SK-N-SH treated with all-trans-retinoic acid at 6 μM for 48 hours (cell line): ENCODE data around the gene ARHGAP8.

ENCODE experiments used
- ATAC-seq: fragments of 200-7000 bp; cut with Tn5 transposase; 3 replicates; pipeline ENCODE4 v1.9.1; 2020; ENCODE audit warnings: mild to moderate bottlenecking, moderate library complexity
- BACH2 ChIP-seq: fragments of 250-450 bp; sonication (Bioruptor Pico); IDR thresholded peaks from 2 replicates; pipeline ENCODE4 v1.9.0; 2021; ENCODE audit warnings: mild to moderate bottlenecking, borderline replicate concordance
- CSDC2 ChIP-seq: fragments of 250-450 bp; sonication (Bioruptor Pico); IDR thresholded peaks from 2 replicates; pipeline ENCODE4 v1.5.0; 2020; ENCODE audit warnings: mild to moderate bottlenecking, moderate library complexity
- CSRNP3 ChIP-seq: fragments of 250-450 bp; sonication (Bioruptor Pico); IDR thresholded peaks from 2 replicates; pipeline ENCODE4 v1.5.1; 2021; ENCODE audit warnings: mild to moderate bottlenecking, moderate library complexity
- ESRRG ChIP-seq: fragments of 250-450 bp; sonication (Bioruptor Pico); IDR thresholded peaks from 2 replicates; pipeline ENCODE4 v1.6.1; 2021; ENCODE audit warnings: mild to moderate bottlenecking
- GLIS3 ChIP-seq: fragments of 250-450 bp; sonication (Bioruptor Pico); IDR thresholded peaks from 2 replicates; pipeline ENCODE4 v1.5.0; 2020; ENCODE audit warnings: mild to moderate bottlenecking, moderate library complexity
- ISL1 ChIP-seq: fragments of 250-450 bp; sonication (Bioruptor Pico); IDR thresholded peaks from 2 replicates; pipeline ENCODE4 v2.1.2; 2022; ENCODE audit warnings: mild to moderate bottlenecking, moderate library complexity
- PATZ1 ChIP-seq: fragments of 250-450 bp; sonication (Bioruptor Pico); IDR thresholded peaks from 2 replicates; pipeline ENCODE4 v1.8.0; 2020; ENCODE audit warnings: mild to moderate bottlenecking, moderate library complexity, borderline replicate concordance
- POU6F1 ChIP-seq: fragments of 250-450 bp; sonication (Bioruptor Pico); IDR thresholded peaks from 2 replicates; pipeline ENCODE4 v1.8.0; 2021; ENCODE audit warnings: low read depth, mild to moderate bottlenecking, moderate library complexity, borderline replicate concordance
- RARB ChIP-seq: fragments of 250-450 bp; sonication (Bioruptor Pico); IDR thresholded peaks from 2 replicates; pipeline ENCODE4 v1.8.0; 2021; ENCODE audit warnings: mild to moderate bottlenecking, moderate library complexity
- SNAI2 ChIP-seq: fragments of 250-450 bp; sonication (Bioruptor Pico); IDR thresholded peaks from 2 replicates; pipeline ENCODE4 v1.5.0; 2020; ENCODE audit warnings: mild to moderate bottlenecking, moderate library complexity
- TCF4 ChIP-seq: fragments of 250-450 bp; sonication (Bioruptor Pico); IDR thresholded peaks from 2 replicates; pipeline ENCODE4 v1.8.0; 2021; ENCODE audit warnings: mild to moderate bottlenecking, moderate library complexity, borderline replicate concordance
- TOX ChIP-seq: fragments of 250-450 bp; sonication (Bioruptor Pico); IDR thresholded peaks from 2 replicates; pipeline ENCODE4 v1.8.0; 2021; ENCODE audit warnings: mild to moderate bottlenecking, moderate library complexity, borderline replicate concordance
- TSHZ2 ChIP-seq: fragments of 250-450 bp; sonication (Bioruptor Pico); IDR thresholded peaks from 2 replicates; pipeline ENCODE4 v1.5.0; 2020; ENCODE audit warnings: mild to moderate bottlenecking, moderate library complexity
- ZC3H10 ChIP-seq: fragments of 250-450 bp; sonication (Bioruptor Pico); IDR thresholded peaks from 2 replicates; pipeline ENCODE4 v1.5.1; 2021; ENCODE audit warnings: mild to moderate bottlenecking, moderate library complexity
- ZFP3 ChIP-seq: fragments of 250-450 bp; sonication (Bioruptor Pico); IDR thresholded peaks from 2 replicates; pipeline ENCODE4 v1.5.0; 2020; ENCODE audit warnings: mild to moderate bottlenecking, moderate library complexity
- ZNF565 ChIP-seq: fragments of 450-650 bp; formaldehyde crosslinking; conservative IDR thresholded peaks from 2 replicates; pipeline ENCODE4 v1.5.0; 2020; ENCODE audit warnings: low read depth, mild to moderate bottlenecking, moderate library complexity
- ZNF70 ChIP-seq: fragments of 450-650 bp; formaldehyde crosslinking; IDR thresholded peaks from 2 replicates; pipeline ENCODE4 v1.5.0; 2020; ENCODE audit warnings: mild to moderate bottlenecking, moderate library complexity
- ZNF8 ChIP-seq: fragments of 450-650 bp; formaldehyde crosslinking; IDR thresholded peaks from 2 replicates; pipeline ENCODE4 v1.5.0; 2020; ENCODE audit warnings: mild to moderate bottlenecking, moderate library complexity

Gene ARHGAP8

GRCh38 chr22:44719586-44720368 is 32.6 kb upstream of the ARHGAP8 start:
- no peak; the same call in 2 of the 3 replicates for ATAC-seq
- TF ChIP-seq PATZ1 (CRISPR knock-in tag) (no peak), ZNF8 (no peak), ZNF70 (CRISPR knock-in tag) (no peak), TCF4 (CRISPR knock-in tag) (no peak), ZC3H10 (CRISPR knock-in tag) (no peak), ESRRG (CRISPR knock-in tag) (no peak), BACH2 (CRISPR knock-in tag) (no peak), RARB (CRISPR knock-in tag) (no peak), TOX (CRISPR knock-in tag) (no peak), POU6F1 (CRISPR knock-in tag) (no peak), CSDC2 (CRISPR knock-in tag) (no peak), SNAI2 (CRISPR knock-in tag) (no peak), CSRNP3 (CRISPR knock-in tag) (no peak), ZNF565 (CRISPR knock-in tag) (no peak)

GRCh38 chr22:44721213-44721612 is 31.2 kb upstream of the ARHGAP8 start:
- TF ChIP-seq ZNF8 = no peak
- TF ChIP-seq CSDC2 (CRISPR knock-in tag) = no peak
- no peak for TF ChIP-seq TCF4 (CRISPR knock-in tag)
- TF ChIP-seq ZNF565 (CRISPR knock-in tag) = no peak
- no peak for TF ChIP-seq SNAI2 (CRISPR knock-in tag)
- TF ChIP-seq ISL1 (CRISPR knock-in tag) = no peak
- TF ChIP-seq GLIS3 = no peak
- TF ChIP-seq CSRNP3 (CRISPR knock-in tag) = no peak
- TF ChIP-seq ZFP3 = no peak
- TF ChIP-seq ZC3H10 (CRISPR knock-in tag) = no peak
- TF ChIP-seq, all 23 proteins: peak for 0
- no peak for ATAC-seq

GRCh38 chr22:44722611-44723010 is 29.8 kb upstream of the ARHGAP8 start:
- TF ChIP-seq ZNF565 (CRISPR knock-in tag) (no peak), ZC3H10 (CRISPR knock-in tag) (no peak), GLIS3 (no peak), TSHZ2 (CRISPR knock-in tag) (no peak), RARB (CRISPR knock-in tag) (no peak), CSDC2 (CRISPR knock-in tag) (no peak)
- TF ChIP-seq, all 23 proteins: peak for 0
- no peak for ATAC-seq
